H1 (cell line): ENCODE measurements around the gene NCAPG2. TPM values are rescaled to one million over a fixed set of nuclear protein-coding genes. Genes with fewer than 3 reads are reported as not detected.

Source experiments
- CTCF ChIA-PET: fragments of 300-600 bp; sonication (Branson Sonifier 250); formaldehyde crosslinking; loops from one replicate; lab custom pipeline; 2021; ENCODE audit not compliant: partially characterized antibody; lab: Charles Lee
- POLR2A ChIA-PET: fragments of 300-600 bp; sonication (Branson Sonifier 250); formaldehyde crosslinking; loops from one replicate; lab custom pipeline; 2021; ENCODE audit warnings: inconsistent platforms; ENCODE audit not compliant: partially characterized antibody; lab: Charles Lee
- DNase-seq, 2 experiments: peaks; one replicate each; pipeline versions ENCODE4 v3.0.0 to v3.0.0-alpha.2; 2010 to 2022; ENCODE audit warnings: low spot score in 2 of 2, low read depth in 1 of 2, mixed read lengths in 1 of 2
- FAIRE-seq: peaks from 2 replicates; lab custom pipeline; 2011; peaks lifted over from hg19 to GRCh38; lab: Jason Lieb, UNC
- H2AFZ ChIP-seq: 2 replicates; pipeline ENCODE4 v1.8.1; 2012; ENCODE audit warnings: low read length, inconsistent platforms
- H2AK5ac ChIP-seq: 2 replicates; pipeline ENCODE4 v1.6.1; 2013; ENCODE audit warnings: low read depth, low read length
- H2BK120ac ChIP-seq: replicated peaks from 2 replicates; pipeline ENCODE3; 2013; ENCODE audit warnings: low read depth, low read length, inconsistent platforms
- H2BK12ac ChIP-seq: 2 replicates; pipeline ENCODE4 v1.6.1; 2013; ENCODE audit warnings: low read depth, low read length
- H2BK15ac ChIP-seq: 2 replicates; pipeline ENCODE4 v1.6.1; 2013; ENCODE audit warnings: low read length
- H2BK20ac ChIP-seq: 2 replicates; pipeline ENCODE4 v1.6.1; 2013; ENCODE audit warnings: low read length
- H2BK5ac ChIP-seq: 2 replicates; pipeline ENCODE4 v1.6.1; 2013; ENCODE audit warnings: low read depth, low read length
- H3K14ac ChIP-seq: 2 replicates; pipeline ENCODE4 v1.6.1; 2013; ENCODE audit warnings: inconsistent platforms; ENCODE audit not compliant: insufficient read length
- H3K18ac ChIP-seq: 2 replicates; pipeline ENCODE4 v1.6.1; 2013; ENCODE audit warnings: low read length; ENCODE audit errors: extremely low read depth
- H3K23ac ChIP-seq: 2 replicates; pipeline ENCODE4 v1.6.1; 2013; ENCODE audit warnings: inconsistent platforms; ENCODE audit not compliant: insufficient read length
- H3K23me2 ChIP-seq: 2 replicates; pipeline ENCODE4 v1.6.1; 2013; ENCODE audit warnings: low read depth, low read length
- H3K27ac ChIP-seq: 2 replicates; pipeline ENCODE4 v1.6.1; 2011; ENCODE audit warnings: low read depth, low read length, inconsistent platforms
- H3K27me3 ChIP-seq, 4 experiments: replicated peaks in 1 of 4; 1 replicate in 1 of 4; 2 replicates in 3 of 4; pipeline versions ENCODE4 v1.6.1 to v1.8.1; 2011 to 2013; ENCODE audit warnings: low read length in 3 of 4, mild to moderate bottlenecking in 3 of 4, inconsistent platforms in 2 of 4, mixed read lengths in 2 of 4, moderate library complexity in 1 of 4; ENCODE audit not compliant: control insufficient read depth in 3 of 4, insufficient read depth in 3 of 4; ENCODE audit errors: extremely low read depth in 1 of 4
- H3K36me3 ChIP-seq, 4 experiments: 2 replicates each; pipeline versions ENCODE4 v1.6.1 to v1.8.1; 2011 to 2013; ENCODE audit warnings: mild to moderate bottlenecking in 4 of 4, low read length in 3 of 4, moderate library complexity in 2 of 4, control low read depth in 1 of 4, inconsistent platforms in 1 of 4; ENCODE audit not compliant: insufficient read depth in 4 of 4, control insufficient read depth in 2 of 4
- H3K4ac ChIP-seq: replicated peaks from 2 replicates; pipeline ENCODE3; 2013; ENCODE audit warnings: low read length, low read depth, mixed read lengths, inconsistent platforms; ENCODE audit not compliant: insufficient read length
- H3K4me1 ChIP-seq, 4 experiments: replicated peaks in 1 of 4; 1 replicate in 1 of 4; 2 replicates in 3 of 4; pipeline versions ENCODE4 v1.6.1 to v1.8.1; 2011 to 2013; ENCODE audit warnings: low read length in 3 of 4, inconsistent platforms in 2 of 4, mixed read lengths in 1 of 4; ENCODE audit not compliant: insufficient read depth in 4 of 4, control insufficient read depth in 3 of 4
- H3K4me2 ChIP-seq, 2 experiments: 2 replicates each; pipeline versions ENCODE4 v1.6.1 to v1.8.1; 2011 to 2013; ENCODE audit warnings: low read depth in 2 of 2, low read length in 2 of 2, control low read depth in 1 of 2, inconsistent platforms in 1 of 2, mild to moderate bottlenecking in 1 of 2; ENCODE audit not compliant: insufficient read depth in 1 of 2
- H3K4me3 ChIP-seq, 4 experiments: fragments of 200-600, 300-600 bp in 1 of 4; sonication (generic), shearing (Covaris generic), sonication (Bioruptor Twin) in 1 of 4; 2 replicates each; pipeline versions ENCODE4 v1.5.1 to v1.8.1; 2011 to 2016; ENCODE audit warnings: low read length in 4 of 4, low read depth in 3 of 4, control low read depth in 2 of 4, inconsistent platforms in 2 of 4, mild to moderate bottlenecking in 2 of 4, mixed read lengths in 1 of 4, moderate library complexity in 1 of 4; ENCODE audit not compliant: insufficient read depth in 2 of 4; ENCODE audit errors: extremely low read depth in 1 of 4
- H3K56ac ChIP-seq: replicated peaks from 2 replicates; pipeline ENCODE3; 2013; ENCODE audit warnings: low read depth, mild to moderate bottlenecking, mixed read lengths, low read length, inconsistent platforms; ENCODE audit not compliant: insufficient read length
- H3K79me1 ChIP-seq: 2 replicates; pipeline ENCODE4 v1.6.1; 2013; ENCODE audit warnings: low read depth, low read length, control low read depth
- H3K79me2 ChIP-seq, 2 experiments: 2 replicates each; pipeline versions ENCODE4 v1.6.1 to v1.8.1; 2012 to 2013; ENCODE audit warnings: low read length in 2 of 2, mild to moderate bottlenecking in 2 of 2, inconsistent platforms in 1 of 2; ENCODE audit not compliant: insufficient read depth in 2 of 2, control insufficient read depth in 1 of 2
- H3K9ac ChIP-seq, 4 experiments: replicated peaks in 1 of 4; 1 replicate in 1 of 4; 2 replicates in 3 of 4; pipeline versions ENCODE4 v1.6.1 to v1.8.1; 2011 to 2013; ENCODE audit warnings: low read depth in 3 of 4, low read length in 3 of 4, control low read depth in 2 of 4, mild to moderate bottlenecking in 2 of 4, moderate library complexity in 2 of 4, inconsistent platforms in 1 of 4; ENCODE audit errors: extremely low read depth in 1 of 4
- H3K9me3 ChIP-seq, 2 experiments: 2 replicates each; pipeline versions ENCODE4 v1.6.1 to v1.8.1; 2012 to 2013; ENCODE audit warnings: mild to moderate bottlenecking in 2 of 2, moderate library complexity in 2 of 2, control low read depth in 1 of 2, inconsistent platforms in 1 of 2, low read depth in 1 of 2, low read length in 1 of 2, mixed read lengths in 1 of 2; ENCODE audit not compliant: insufficient read depth in 2 of 2
- H4K20me1 ChIP-seq, 2 experiments: replicated peaks in 1 of 2; 2 replicates each; pipeline versions ENCODE3 to v1.8.1; 2011 to 2013; ENCODE audit warnings: inconsistent platforms in 2 of 2, low read length in 2 of 2, mild to moderate bottlenecking in 1 of 2; ENCODE audit not compliant: insufficient read depth in 2 of 2, control insufficient read depth in 1 of 2
- H4K5ac ChIP-seq: 2 replicates; pipeline ENCODE4 v1.6.1; 2013; ENCODE audit warnings: low read length, low read depth, mixed read lengths, inconsistent platforms; ENCODE audit not compliant: insufficient read length
- H4K8ac ChIP-seq: 2 replicates; pipeline ENCODE4 v1.8.0; 2013; ENCODE audit warnings: mild to moderate bottlenecking, moderate library complexity, low read length, inconsistent platforms; ENCODE audit not compliant: insufficient read depth; ENCODE audit errors: extremely low read depth
- H4K91ac ChIP-seq: replicated peaks from 2 replicates; pipeline ENCODE3; 2013; ENCODE audit warnings: low read length, mixed read lengths, inconsistent platforms; ENCODE audit not compliant: insufficient read length
- ASH2L ChIP-seq: fragments of 200-600, 300-600 bp; sonication (generic); IDR thresholded peaks from one replicate; pipeline ENCODE4 v1.7.1; 2017; ENCODE audit warnings: low read length
- BCL11A ChIP-seq, 2 experiments: IDR thresholded peaks; one replicate each; pipeline ENCODE4 v1.6.1; 2011; ENCODE audit warnings: low read depth in 2 of 2, low read length in 2 of 2, mild to moderate bottlenecking in 2 of 2
- BRCA1 ChIP-seq: IDR thresholded peaks from 2 replicates; pipeline ENCODE4 v1.6.1; 2012; ENCODE audit warnings: low read depth, low read length, improper control_type of control experiment
- CBX8 ChIP-seq: fragments of 300-800, 300-1000 bp; sonication (generic); IDR thresholded peaks from 2 replicates; pipeline ENCODE4 v1.7.1; 2016; ENCODE audit warnings: low read depth, low read length, borderline replicate concordance
- CREB1 ChIP-seq: IDR thresholded peaks from 2 replicates; pipeline ENCODE4 v1.6.1; 2012; ENCODE audit warnings: inconsistent platforms
- EP300 ChIP-seq, 2 experiments: IDR thresholded peaks; 1 replicate in 1 of 2; 2 replicates in 1 of 2; pipeline ENCODE4 v1.6.1; 2011 to 2012; ENCODE audit warnings: low read depth in 2 of 2, low read length in 2 of 2, mild to moderate bottlenecking in 2 of 2, borderline replicate concordance in 1 of 2, inconsistent platforms in 1 of 2, moderate library complexity in 1 of 2
- NANOG ChIP-seq: IDR thresholded peaks from 2 replicates; pipeline ENCODE4 v1.6.1; 2011; ENCODE audit warnings: low read length, low read depth, mild to moderate bottlenecking, inconsistent platforms; ENCODE audit not compliant: insufficient read depth, poor library complexity, severe bottlenecking
- NRF1 ChIP-seq: IDR thresholded peaks from 2 replicates; pipeline ENCODE4 v1.6.1; 2011; ENCODE audit warnings: mild to moderate bottlenecking, low read depth, low read length, improper control_type of control experiment
- POLR2A ChIP-seq, 2 experiments: IDR thresholded peaks; 1 replicate in 1 of 2; 2 replicates in 1 of 2; pipeline ENCODE4 v1.6.1; 2011; ENCODE audit warnings: low read depth in 2 of 2, low read length in 2 of 2, mild to moderate bottlenecking in 2 of 2; ENCODE audit errors: control extremely low read depth in 1 of 2
- RNF2 ChIP-seq: fragments of 200-900, 300-1000 bp; sonication (generic); IDR thresholded peaks from 2 replicates; pipeline ENCODE4 v1.7.1; 2016; ENCODE audit warnings: borderline replicate concordance, low read depth, mild to moderate bottlenecking, antibody characterized with exemption, low read length; ENCODE audit not compliant: poor library complexity, severe bottlenecking; ENCODE audit errors: missing control alignments
- SP1 ChIP-seq: IDR thresholded peaks from 2 replicates; pipeline ENCODE4 v1.6.1; 2011; ENCODE audit warnings: low read depth, low read length
- SP2 ChIP-seq: IDR thresholded peaks from 2 replicates; pipeline ENCODE4 v1.6.1; 2012; ENCODE audit warnings: mild to moderate bottlenecking, low read length, inconsistent platforms
- SRF ChIP-seq: IDR thresholded peaks from 2 replicates; pipeline ENCODE4 v1.6.1; 2011; ENCODE audit warnings: mild to moderate bottlenecking, low read depth, low read length, moderate library complexity
- WGBS, 2 experiments: shearing (Covaris generic) in 1 of 2; methylation state at CpG; one replicate each; pipeline versions ENCODE4 v1.1.6 to v1.1.7; 2013 to 2015; ENCODE audit warnings: low lambda C conversion rate in 2 of 2, mixed read lengths in 2 of 2, inconsistent platforms in 1 of 2, low coverage in 1 of 2, missing lambda C conversion rate in 1 of 2; ENCODE audit not compliant: insufficient replicate concordance in 2 of 2, insufficient coverage in 1 of 2, insufficient read length in 1 of 2; ENCODE audit errors: extremely low coverage in 1 of 2, missing lambda C conversion rate in 1 of 2; 5-methylcytosine and 5-hydroxymethylcytosine counted together
- polyA plus RNA-seq, 7 experiments: library from polyadenylated mRNA; depleted of rRNA in 3 of 7; stranded (reverse) in 5 of 7; unstranded in 2 of 7; fragments of >200 nt in 5 of 7; fragments of 200-250 nt in 2 of 7; gene quantifications; 1 replicate in 5 of 7; 2 replicates in 1 of 7; 4 replicates in 1 of 7; pipeline versions ENCODE4 v1.2.1 to v1.2.3, GENCODE V29; 2011 to 2013; ENCODE audit warnings: missing spikeins in 2 of 7, mixed read lengths in 2 of 7
- total RNA-seq: library from RNA; stranded (reverse); fragmentation: NEBNext Ultra II Directional; extraction: Animal tissue kit (Norgen Biotek cat#: 25700); gene quantifications from 2 replicates; pipeline ENCODE4 v1.2.1, GENCODE V29; 2021
- TF ChIP-seq, protein P1 (sequence below): IDR thresholded peaks from 2 replicates; pipeline ENCODE4 v1.6.1; 2011; ENCODE audit warnings: low read length, improper control_type of control experiment

NCAPG2 gene
- total and polyA plus RNA-seq, 2 of the 8 experiments (the other 6 are each of a cell fraction or from before 2014, with no cell fraction given) = 49.9 to 119 TPM

DNA sequence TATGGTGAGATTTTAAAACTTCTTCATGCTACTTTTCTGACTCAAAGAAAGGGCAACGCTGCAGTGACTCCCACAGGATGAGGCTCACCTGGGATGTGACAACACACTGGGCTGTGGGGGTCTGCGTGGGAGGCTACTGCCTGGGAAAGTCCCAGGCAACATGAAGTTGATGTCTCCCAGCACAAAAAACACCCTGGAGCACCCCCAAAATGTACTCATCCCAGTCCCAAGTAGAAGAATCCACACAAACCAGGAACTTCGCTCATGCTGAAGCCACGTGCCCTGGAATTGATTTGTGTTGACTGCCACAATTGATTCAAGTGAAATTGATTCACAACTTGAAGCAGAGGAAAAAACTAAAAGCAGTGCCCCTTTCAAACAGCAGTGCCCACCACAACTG is 92.1 kb downstream of the NCAPG2 start:
- H3K4me1 ChIP-seq = peaks cover 5 to 13% (median 8%) of the 10 kb centered on the region in 4 experiments; a peak in 5 of 7 replicates
- no peak overlapping the region for H4K5ac ChIP-seq
- WGBS, 2 experiments = 92% methylated on average over 4 of the region's 4 CpGs; no CpG with 5 or more reads in 1 of the 2 experiments
- H4K8ac ChIP-seq = no peak overlapping the region
- H3K9ac ChIP-seq = no peak overlapping the region
- H3K79me2 ChIP-seq = peaks cover 0 to 10% of the 10 kb centered on the region in 2 experiments; a peak in 2 of 4 replicates
- ChIA-PET POLR2A (interaction anchor here (0.7 to 2.1 kb wide), 2 partner anchors 10 to 24 kb away, joined by 3 to 5 read pairs; no protein-coding TSS in a partner anchor), CTCF (no interaction called here)
- H2AFZ ChIP-seq = no peak overlapping the region
- no peak overlapping the region for H2BK20ac ChIP-seq
- FAIRE-seq (no peak), DNase-seq (peak in 1 of 2 experiments; percentile 28)
- H2BK120ac ChIP-seq = no peak overlapping the region
- H3K56ac ChIP-seq = no peak overlapping the region
- no peak overlapping the region for H2BK12ac ChIP-seq
- H3K23ac ChIP-seq = no peak overlapping the region
- no peak overlapping the region for H3K4me2 ChIP-seq
- H2AK5ac ChIP-seq = no peak overlapping the region
- no peaks in the 10 kb centered on the region for H3K9me3 ChIP-seq
- H2BK5ac ChIP-seq = no peak overlapping the region
- H3K23me2 ChIP-seq = peaks cover 12% of the 10 kb centered on the region; the same call in 1 of the 2 replicates
- no peak overlapping the region for H3K27ac ChIP-seq
- H3K4ac ChIP-seq = no peak overlapping the region
- no peak overlapping the region for H2BK15ac ChIP-seq
- H3K4me3 ChIP-seq = no peak overlapping the region
- no peak overlapping the region for H4K91ac ChIP-seq
- no peaks in the 10 kb centered on the region for H4K20me1 ChIP-seq
- H3K36me3 ChIP-seq = peaks cover 0 to 11% (median 4%) of the 10 kb centered on the region in 4 experiments; a peak in 4 of 8 replicates
- H3K27me3 ChIP-seq = no peaks in the 10 kb centered on the region
- H3K18ac ChIP-seq = no peak overlapping the region
- no peaks in the 10 kb centered on the region for H3K79me1 ChIP-seq
- no peak overlapping the region for H3K14ac ChIP-seq
- TF ChIP-seq CBX8 = no peak
- no peak for TF ChIP-seq EP300 (IDR thresholded peaks at IDR 0.05; ENCODE audit: borderline replicate concordance in 1 of 2, low read depth in 2 of 2, low read length in 2 of 2)
- no peak for TF ChIP-seq CREB1
- no peak for TF ChIP-seq ASH2L
- no peak for TF ChIP-seq SP2
- TF ChIP-seq BRCA1 = no peak
- TF ChIP-seq POLR2A (IDR thresholded peaks at IDR 0.05; ENCODE audit: control extremely low read depth in 1 of 2, low read depth in 2 of 2, low read length in 2 of 2) = no peak
- TF ChIP-seq, protein P1, sequence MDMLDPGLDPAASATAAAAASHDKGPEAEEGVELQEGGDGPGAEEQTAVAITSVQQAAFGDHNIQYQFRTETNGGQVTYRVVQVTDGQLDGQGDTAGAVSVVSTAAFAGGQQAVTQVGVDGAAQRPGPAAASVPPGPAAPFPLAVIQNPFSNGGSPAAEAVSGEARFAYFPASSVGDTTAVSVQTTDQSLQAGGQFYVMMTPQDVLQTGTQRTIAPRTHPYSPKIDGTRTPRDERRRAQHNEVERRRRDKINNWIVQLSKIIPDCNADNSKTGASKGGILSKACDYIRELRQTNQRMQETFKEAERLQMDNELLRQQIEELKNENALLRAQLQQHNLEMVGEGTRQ = no peak
- no peak for TF ChIP-seq SP1
- no peak for TF ChIP-seq NRF1
- no peak for TF ChIP-seq RNF2
- no peak for TF ChIP-seq BCL11A (IDR thresholded peaks at IDR 0.05; ENCODE audit: low read depth in 2 of 2, low read length in 2 of 2)
- no peak for TF ChIP-seq NANOG
- no peak for TF ChIP-seq SRF
